GM12878 (cell line): Measurements from ENCODE around the gene TMEM72. TPM values are rescaled to one million over a fixed set of nuclear protein-coding genes. Genes with fewer than 3 reads are reported as not detected.

Source experiments
- ATAC-seq: fragments of 200-7000 bp; cut with Tn5 transposase; 3 replicates; pipeline ENCODE4 v1.9.1; 2020; ENCODE audit warnings: mild to moderate bottlenecking, moderate library complexity
- BruUV-seq: library from RNA; stranded (reverse); fragments of 400-500 nt; replicated peaks from 2 replicates; lab custom pipeline; 2021; lab: Mats Ljungman, UMichigan
- CTCF ChIA-PET: fragments of 300-600 bp; sonication (Branson Sonifier 250); formaldehyde crosslinking; extraction: SDS; loops from one replicate; lab custom pipeline; 2021; ENCODE audit warnings: inconsistent platforms; lab: Yijun Ruan, JAX
- POLR2A ChIA-PET: fragments of 350-600 bp; formaldehyde crosslinking; extraction: SDS; loops from one replicate; lab custom pipeline; 2021; ENCODE audit warnings: inconsistent platforms; lab: Charles Lee
- RAD21 ChIA-PET: fragments of 300-600 bp; sonication (Branson Sonifier 250); formaldehyde crosslinking; loops from one replicate; lab custom pipeline; 2023; ENCODE audit warnings: antibody characterized with exemption; ENCODE audit not compliant: unreplicated experiment; lab: Charles Lee
- SMC1A ChIA-PET: fragments of 300-600 bp; sonication (Branson Sonifier 250); formaldehyde crosslinking; loops from one replicate; lab custom pipeline; 2023; ENCODE audit not compliant: unreplicated experiment, uncharacterized antibody; lab: Charles Lee
- DNase-seq: peaks from one replicate; pipeline ENCODE4 v3.0.0-alpha.2; 2011; ENCODE audit warnings: low read depth, low spot score
- FAIRE-seq: peaks from 3 replicates; lab custom pipeline; 2011; peaks lifted over from hg19 to GRCh38; lab: Jason Lieb, UNC
- H2AFZ ChIP-seq: 2 replicates; pipeline ENCODE4 v1.6.0; 2011; ENCODE audit warnings: low read depth, low read length, control low read depth; ENCODE audit not compliant: control insufficient read depth
- H3K27ac ChIP-seq: 2 replicates; pipeline ENCODE4 v1.5.1; 2011; ENCODE audit warnings: control low read depth; ENCODE audit not compliant: control insufficient read depth, insufficient read depth
- H3K27me3 ChIP-seq, 2 experiments: replicated peaks in 1 of 2; 2 replicates each; pipeline versions ENCODE4 v1.6.0 to v1.6.1; 2011; ENCODE audit warnings: low read length in 1 of 2; ENCODE audit not compliant: control insufficient read depth in 2 of 2, insufficient read depth in 2 of 2
- H3K36me3 ChIP-seq, 2 experiments: 2 replicates each; pipeline ENCODE4 v1.5.1; 2011; ENCODE audit warnings: low read length in 1 of 2; ENCODE audit not compliant: control insufficient read depth in 2 of 2, insufficient read depth in 2 of 2
- H3K4me1 ChIP-seq: 2 replicates; pipeline ENCODE4 v1.6.1; 2011; ENCODE audit warnings: mild to moderate bottlenecking, low read length, moderate library complexity, mixed read lengths; ENCODE audit not compliant: control insufficient read depth, insufficient read depth
- H3K4me2 ChIP-seq: 2 replicates; pipeline ENCODE4 v1.6.0; 2011; ENCODE audit warnings: control low read depth; ENCODE audit not compliant: control insufficient read depth, insufficient read depth
- H3K4me3 ChIP-seq: fragments of 200-600 bp; sonication (generic); 2 replicates; pipeline ENCODE4 v1.5.1; 2016
- H3K79me2 ChIP-seq: 2 replicates; pipeline ENCODE4 v1.6.0; 2011; ENCODE audit warnings: low read length; ENCODE audit not compliant: control insufficient read depth, insufficient read depth
- H3K9ac ChIP-seq: 2 replicates; pipeline ENCODE4 v1.8.0; 2011; ENCODE audit warnings: low read length, control low read depth, mixed read lengths; ENCODE audit not compliant: control insufficient read depth, insufficient read depth
- H3K9me3 ChIP-seq: replicated peaks from 3 replicates; pipeline ENCODE4 v1.5.1; 2011; ENCODE audit warnings: mild to moderate bottlenecking, low read length; ENCODE audit not compliant: control insufficient read depth, insufficient read depth
- H4K20me1 ChIP-seq: 2 replicates; pipeline ENCODE4 v1.6.0; 2011; ENCODE audit not compliant: control insufficient read depth, insufficient read depth
- CHD1 ChIP-seq: IDR thresholded peaks from 2 replicates; pipeline ENCODE4 v1.6.1; 2012; ENCODE audit warnings: low read depth, low read length, improper control_type of control experiment
- E2F8 ChIP-seq: fragments of 450-650 bp; IDR thresholded peaks from 2 replicates; pipeline ENCODE4 v1.6.1; 2018; ENCODE audit warnings: mild to moderate bottlenecking, low read depth, moderate library complexity; ENCODE audit not compliant: partially characterized antibody
- E4F1 ChIP-seq: fragments of 450-650 bp; IDR thresholded peaks from 2 replicates; pipeline ENCODE4 v1.6.1; 2018; ENCODE audit warnings: borderline replicate concordance, mild to moderate bottlenecking; ENCODE audit not compliant: partially characterized antibody
- MTA2 ChIP-seq: fragments of 450-650 bp; IDR thresholded peaks from 2 replicates; pipeline ENCODE4 v1.6.1; 2016; ENCODE audit warnings: low read depth, mild to moderate bottlenecking, moderate library complexity
- POLR2AphosphoS2 ChIP-seq: IDR thresholded peaks from 2 replicates; pipeline ENCODE4 v1.6.1; 2011; ENCODE audit warnings: low read depth, mild to moderate bottlenecking, low read length, improper control_type of control experiment, moderate library complexity
- RAD21 ChIP-seq: IDR thresholded peaks from 2 replicates; pipeline ENCODE4 v1.6.1; 2011; ENCODE audit warnings: mild to moderate bottlenecking, low read depth, low read length, moderate library complexity; ENCODE audit not compliant: insufficient read depth
- USF2 ChIP-seq: IDR thresholded peaks from 2 replicates; pipeline ENCODE4 v1.6.1; 2011; ENCODE audit warnings: low read depth, low read length, improper control_type of control experiment, borderline replicate concordance
- WGBS: methylation state at CpG from one replicate; pipeline ENCODE4 v1.1.6; 2016; ENCODE audit warnings: low lambda C conversion rate; ENCODE audit not compliant: insufficient replicate concordance, insufficient coverage; ENCODE audit errors: missing lambda C conversion rate; 5-methylcytosine and 5-hydroxymethylcytosine counted together
- in situ Hi-C: fragments of 300-500 bp; cut with MboI; formaldehyde crosslinking; loops from 9 replicates; pipeline ENCODE4 v1.14.3; 2018; ENCODE audit warnings: mixed read lengths
- intact Hi-C: fragments of 100-400 bp; cut with micrococcal nuclease; formaldehyde crosslinking; loops from one replicate; pipeline ENCODE4 v1.14.2; 2022; ENCODE audit not compliant: unreplicated experiment
- polyA plus RNA-seq, 11 experiments: library from polyadenylated mRNA; depleted of rRNA in 4 of 11; unstranded in 6 of 11; stranded (reverse) in 5 of 11; fragments of >200 nt; fragmentation: Nextera tagmentation in 4 of 11; fragmentation: Illumina TruSeq in 1 of 11; extraction: Ambion mirVana in 4 of 11; extraction: Trizol in 1 of 11; gene quantifications; 1 replicate in 1 of 11; 2 replicates in 10 of 11; pipeline versions ENCODE4 v1.2.1 to v1.2.3, GENCODE V29; 2011 to 2016; ENCODE audit warnings: inconsistent platforms in 2 of 11, missing spikeins in 2 of 11, low read depth in 1 of 11
- total RNA-seq, 4 experiments: library from RNA; depleted of rRNA in 3 of 4; stranded (reverse); fragments of >200 nt in 3 of 4; fragmentation: Illumina TruSeq in 1 of 4; extraction: Trizol in 1 of 4; gene quantifications; 2 replicates each; pipeline versions ENCODE4 v1.2.1 to v1.2.3, GENCODE V29; 2013 to 2021

TMEM72 gene
- total and polyA plus RNA-seq, 10 of the 15 experiments (the other 5 are each of a cell fraction or from before 2014, with no cell fraction given), result 0.12 TPM; not detected in 9

- in situ Hi-C loops, result loop anchor here (25.0 kb wide), 1 partner anchor 483 kb away; the partner anchor contains the start of gene CXCL12
- H3K9me3 ChIP-seq, result no peaks in the 10 kb centered on the region
- H3K9ac ChIP-seq, result no peak overlapping the region
- no peaks in the 10 kb centered on the region for H3K4me1 ChIP-seq
- DNase-seq (no peak), FAIRE-seq (no peak)
- intact Hi-C loops, result no loop called here
- no peaks in the 10 kb centered on the region for H3K36me3 ChIP-seq
- H2AFZ ChIP-seq, result no peak overlapping the region
- SMC1A ChIA-PET, result interaction anchor here (0.6 kb wide), 1 partner anchor 25 kb away, joined by 3 read pairs; no protein-coding TSS in a partner anchor
- CTCF ChIA-PET, result no interaction called here
- BruUV-seq, result no TSS peak
- no peaks in the 10 kb centered on the region for H3K79me2 ChIP-seq
- 58% methylated on average over 6 of the region's 6 CpGs for WGBS
- H3K27me3 ChIP-seq, result peaks cover 1 to 2% of the 10 kb centered on the region in 2 experiments; a peak in 2 of 4 replicates
- TF ChIP-seq MTA2 (no peak), E4F1 (no peak)
- TF ChIP-seq, all 136 proteins: peak for 0
- Histone ChIP-seq H3K27ac (no peak overlapping the region), H3K4me2 (no peak overlapping the region), H4K20me1 (no peaks in the 10 kb centered on the region), H3K4me3 (no peak overlapping the region)
- ChIA-PET POLR2A (no interaction called here), RAD21 (no interaction called here)
- ATAC-seq, result no peak
These were observed 41.1 kb upstream of the TMEM72 start for GRCh38 chr10:44870031-44870430.

- Histone ChIP-seq H4K20me1 (no peaks in the 10 kb centered on the region), H3K4me2 (no peak overlapping the region), H3K27me3 (no peaks in the 10 kb centered on the region; a peak in 1 of 4 replicates), H3K79me2 (no peaks in the 10 kb centered on the region), H2AFZ (no peak overlapping the region), H3K27ac (no peak overlapping the region), H3K4me1 (no peaks in the 10 kb centered on the region), H3K4me3 (no peak overlapping the region), H3K9ac (no peak overlapping the region), H3K36me3 (no peaks in the 10 kb centered on the region), H3K9me3 (no peaks in the 10 kb centered on the region)
- ChIA-PET RAD21 (interaction anchor here (0.8 kb wide), 1 partner anchor 9 kb away, joined by 3 read pairs; no protein-coding TSS in a partner anchor), POLR2A (no interaction called here), SMC1A (no interaction called here), CTCF (interaction anchor here (0.8 kb wide), 1 partner anchor 9 kb away, joined by 4 read pairs; no protein-coding TSS in a partner anchor)
- in situ Hi-C loops (loop anchor here (25.0 kb wide), 1 partner anchor 486 kb away; the partner anchor contains the start of gene CXCL12), intact Hi-C loops (no loop called here)
- no TSS peak for BruUV-seq
- ATAC-seq (no peak), DNase-seq (no peak), FAIRE-seq (no peak)
- WGBS, result 28% methylated on average over 6 of the region's 6 CpGs
- TF ChIP-seq CHD1 (no peak), POLR2AphosphoS2 (no peak), E2F8 (no peak), USF2 (no peak), RAD21 (no peak)
These were observed 38.0 kb upstream of the TMEM72 start for GRCh38 chr10:44873160-44873559.
